GM23338 (cell line): ENCODE measurements around the gene MRPS18B.

ENCODE experiments used
- CREB1 ChIP-seq: fragments of 250-450 bp; sonication (Bioruptor Pico); IDR thresholded peaks from 2 replicates; pipeline ENCODE4 v1.5.0; 2020; ENCODE audit warnings: low read depth, mild to moderate bottlenecking, moderate library complexity
- EZH2phosphoT487 ChIP-seq: fragments of 200-600 bp; sonication (generic); IDR thresholded peaks from one replicate; pipeline ENCODE4 v1.8.1; 2018; ENCODE audit warnings: antibody characterized with exemption; ENCODE audit not compliant: unreplicated experiment
- JUNB ChIP-seq: IDR thresholded peaks from one replicate; pipeline ENCODE4 v1.6.1; 2016; ENCODE audit warnings: antibody characterized with exemption; ENCODE audit not compliant: unreplicated experiment
- POLR2AphosphoS5 ChIP-seq: IDR thresholded peaks from 2 replicates; pipeline ENCODE4 v1.6.1; 2016; ENCODE audit warnings: antibody characterized with exemption, low read depth
- TF ChIP-seq, protein P1 (sequence below), 2 experiments: fragments of 200-600 bp in 1 of 2; sonication (generic) in 1 of 2; conservative IDR thresholded peaks; 2 replicates each; pipeline versions ENCODE4 v1.5.1 to v1.6.1; 2016 to 2017; ENCODE audit warnings: antibody characterized with exemption in 2 of 2, low read depth in 2 of 2, mild to moderate bottlenecking in 2 of 2, moderate library complexity in 1 of 2

DNA sequence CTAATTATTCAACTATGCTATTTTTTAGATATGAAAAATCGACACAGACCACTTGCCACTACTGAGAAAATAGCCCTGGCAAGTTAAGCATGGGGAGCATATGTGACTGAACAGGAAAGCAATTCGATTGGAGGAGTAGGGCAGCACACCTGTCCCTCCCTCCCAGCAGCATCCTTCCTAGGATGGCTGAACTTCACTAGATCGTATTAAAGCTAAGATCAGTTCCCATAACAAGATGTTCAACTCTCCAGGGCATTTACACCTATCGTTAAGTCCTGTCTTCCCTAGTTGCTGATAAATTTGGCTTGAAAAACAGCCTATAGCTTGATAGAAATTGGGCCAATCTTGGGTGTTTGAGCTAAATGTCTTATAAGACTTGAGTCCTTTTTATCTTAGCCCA, 7.6 kb upstream of the MRPS18B start:
- TF ChIP-seq, protein P1, sequence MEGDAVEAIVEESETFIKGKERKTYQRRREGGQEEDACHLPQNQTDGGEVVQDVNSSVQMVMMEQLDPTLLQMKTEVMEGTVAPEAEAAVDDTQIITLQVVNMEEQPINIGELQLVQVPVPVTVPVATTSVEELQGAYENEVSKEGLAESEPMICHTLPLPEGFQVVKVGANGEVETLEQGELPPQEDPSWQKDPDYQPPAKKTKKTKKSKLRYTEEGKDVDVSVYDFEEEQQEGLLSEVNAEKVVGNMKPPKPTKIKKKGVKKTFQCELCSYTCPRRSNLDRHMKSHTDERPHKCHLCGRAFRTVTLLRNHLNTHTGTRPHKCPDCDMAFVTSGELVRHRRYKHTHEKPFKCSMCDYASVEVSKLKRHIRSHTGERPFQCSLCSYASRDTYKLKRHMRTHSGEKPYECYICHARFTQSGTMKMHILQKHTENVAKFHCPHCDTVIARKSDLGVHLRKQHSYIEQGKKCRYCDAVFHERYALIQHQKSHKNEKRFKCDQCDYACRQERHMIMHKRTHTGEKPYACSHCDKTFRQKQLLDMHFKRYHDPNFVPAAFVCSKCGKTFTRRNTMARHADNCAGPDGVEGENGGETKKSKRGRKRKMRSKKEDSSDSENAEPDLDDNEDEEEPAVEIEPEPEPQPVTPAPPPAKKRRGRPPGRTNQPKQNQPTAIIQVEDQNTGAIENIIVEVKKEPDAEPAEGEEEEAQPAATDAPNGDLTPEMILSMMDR (conservative IDR thresholded peaks at IDR 0.05; ENCODE audit: low read depth in 2 of 2), result no peak
- no peak for TF ChIP-seq CREB1
- no peak for TF ChIP-seq JUNB
- no peak for TF ChIP-seq EZH2phosphoT487
- no peak for TF ChIP-seq POLR2AphosphoS5
